Right cardiac atrium (tissue), 5 donors: ENCODE results near the gene FUT1. TPM values are rescaled to one million over a fixed set of nuclear protein-coding genes. Genes with fewer than 3 reads are reported as not detected.

Source experiments
- ATAC-seq, 2 donors: fragments of 200-7000 bp; cut with Tn5 transposase; one replicate each; pipeline versions ENCODE4 v1.8.0 to v1.9.1; 2020; ENCODE audit warnings: moderate library complexity in 2 of 2, mild to moderate bottlenecking in 1 of 2
- DNase-seq, 3 donors: peaks; one replicate each; pipeline ENCODE4 v3.0.0-alpha.2; 2020
- H3K27ac ChIP-seq: one replicate; pipeline ENCODE4 v1.5.1; 2013; ENCODE audit warnings: mild to moderate bottlenecking, low read length, control low read depth, moderate library complexity
- H3K27me3 ChIP-seq: one replicate; pipeline ENCODE4 v1.6.1; 2013; ENCODE audit not compliant: control insufficient read depth, insufficient read depth
- H3K4me1 ChIP-seq: one replicate; pipeline ENCODE4 v1.6.1; 2013; ENCODE audit warnings: low read length; ENCODE audit not compliant: control insufficient read depth, insufficient read depth
- H3K4me3 ChIP-seq: one replicate; pipeline ENCODE4 v1.5.1; 2013; ENCODE audit warnings: low read length, control low read depth
- H3K9me3 ChIP-seq: one replicate; pipeline ENCODE4 v1.6.1; 2013; ENCODE audit warnings: low read length; ENCODE audit not compliant: control insufficient read depth
- WGBS: extraction: QIAGEN DNeasy Blood & Tissue Kit; methylation state at CpG from one replicate; pipeline ENCODE4 v1.1.7; 2013; 5-methylcytosine and 5-hydroxymethylcytosine counted together
- intact Hi-C, 4 donors: fragments of 100-400 bp; cut with DNase I; formaldehyde crosslinking; loops; one replicate each; pipeline versions ENCODE4 v1.11.0 to v1.14.0; 2022 to 2023
- long read RNA-seq, 4 donors: library from polyadenylated mRNA; unstranded; transcript quantifications; one replicate each; pipeline ENCODE4 v2.0.0, GENCODE V29; 2020 to 2021
- polyA plus RNA-seq: library from polyadenylated mRNA; stranded (reverse); fragments of 200-250 nt; gene quantifications from one replicate; pipeline ENCODE4 v1.2.3, GENCODE V29; 2013
- total RNA-seq, 4 donors: library from RNA; stranded (reverse); fragmentation: NEBNext Ultra II Directional; extraction: Animal tissue kit (Norgen Biotek cat#: 25700); gene quantifications; one replicate each; pipeline ENCODE4 v1.2.1, GENCODE V29; 2021
- donor health status: healthy with polysubstance abuse.
- donor health status: DM: no; HTN: yes; CAD: no.
- donor health status: DM: no; HTN: no; CAD: no.
- donor health status: DM: no; HTN: yes; CAD: no; lungs with severe emphysema.
- donor health status: DM: yes; HTN: yes; CAD: no.

The FUT1 gene
- total RNA-seq: 1 to 10 TPM; 2.2 to 4.0 (median 2.6) TPM
- polyA plus RNA-seq: 3.0 TPM
- long read RNA-seq, donor 1, partial matches to known transcripts: 7 of 12 reads
- long read RNA-seq, donor 1, other reads (novel, unspliced or antisense): 4 of 12 reads
- long read RNA-seq, donor 2, partial matches to known transcripts: 2 of 2 reads
- long read RNA-seq, donor 2, other reads (novel, unspliced or antisense): 0 of 2 reads
- long read RNA-seq, donor 3, partial matches to known transcripts: 6 of 6 reads
- long read RNA-seq, donor 3, other reads (novel, unspliced or antisense): 0 of 6 reads
- long read RNA-seq, donor 4, partial matches to known transcripts: 4 of 4 reads
- long read RNA-seq, donor 4, other reads (novel, unspliced or antisense): 0 of 4 reads

- no peaks in the 10 kb centered on the region for H3K27me3 ChIP-seq
- DNase-seq (peak; percentile 81 to 91 (median 89)), ATAC-seq (peak; percentile 89 to 93)
- H3K4me1 ChIP-seq: no peaks in the 10 kb centered on the region
- H3K4me3 ChIP-seq: peak within 1 kb of the TSS; percentile 45
- H3K27ac ChIP-seq: peak within 1 kb of the TSS; percentile 78
- no peaks in the 10 kb centered on the region for H3K9me3 ChIP-seq
- intact Hi-C loops: no loop called here
- WGBS: 2% methylated on average over 73 of the region's 73 CpGs
Observed at GRCh38 chr19:48752496-48753365, at the start of gene FUT1. TSS of gene FUT1 (minus strand) at chr19:48752641. CDS start at chr19:48751281, 1,360 bp downstream.

- H3K9me3 ChIP-seq: no peaks in the 10 kb centered on the region
- ATAC-seq: no peak
- no peaks in the 10 kb centered on the region for H3K27me3 ChIP-seq
- no peaks in the 10 kb centered on the region for H3K4me1 ChIP-seq
- intact Hi-C loops: loop anchor here in 3 of 4 donors (5.0 to 10.0 kb wide), 2 partner anchors 38 to 175 kb away; partner anchors contain the start of gene HSD17B14 (in 2 of the 3)
- H3K4me3 ChIP-seq: no peak overlapping the region
- 92% methylated on average over 44 of the region's 44 CpGs for WGBS
- no peak for DNase-seq
- H3K27ac ChIP-seq: no peak overlapping the region
Observed at GRCh38 chr19:48799358-48800300, 47.2 kb upstream of the FUT1 start.

- H3K27me3 ChIP-seq: no peaks in the 10 kb centered on the region
- intact Hi-C loops: loop anchor here in 3 of 4 donors (5.0 to 10.0 kb wide), 2 partner anchors 38 to 176 kb away; partner anchors contain the start of gene HSD17B14 (in 2 of the 3)
- WGBS: 59% methylated on average over 6 of the region's 6 CpGs
Observed at GRCh38 chr19:48798937-48799336, 46.5 kb upstream of the FUT1 start.

GRCh38 chr19:48797103-48797502 is 44.7 kb upstream of the FUT1 start:
- WGBS: 90% methylated on average over 7 of the region's 7 CpGs
- no peaks in the 10 kb centered on the region for H3K4me1 ChIP-seq
- H3K27me3 ChIP-seq: no peaks in the 10 kb centered on the region
- H3K9me3 ChIP-seq: no peaks in the 10 kb centered on the region
- intact Hi-C loops: loop anchor here (2.0 to 10.0 kb wide), 3 partner anchors 18 to 178 kb away; partner anchors contain the start of gene HSD17B14 (in 2 of the 4)
- no peak for ATAC-seq
- no peak for DNase-seq
- H3K27ac ChIP-seq: no peak overlapping the region
- H3K4me3 ChIP-seq: no peak overlapping the region

More at GRCh38 chr19:48798937-48799336, 46.5 kb upstream of the FUT1 start:
- H3K9me3 ChIP-seq: no peaks in the 10 kb centered on the region
- no peak overlapping the region for H3K27ac ChIP-seq
- H3K4me3 ChIP-seq: no peak overlapping the region
- no peak for ATAC-seq
- H3K4me1 ChIP-seq: no peaks in the 10 kb centered on the region
- DNase-seq: peak in 1 of 3 donors; percentile 27

- H3K27me3 ChIP-seq: no peaks in the 10 kb centered on the region
- H3K4me3 ChIP-seq: no peak overlapping the region
- peak in 1 of 3 donors; percentile 48 for DNase-seq
- 89% methylated on average over 20 of the region's 20 CpGs for WGBS
- no peaks in the 10 kb centered on the region for H3K9me3 ChIP-seq
- no peak for ATAC-seq
- H3K4me1 ChIP-seq: no peaks in the 10 kb centered on the region
- intact Hi-C loops: loop anchor here (2.0 to 10.0 kb wide), 3 partner anchors 18 to 178 kb away; partner anchors contain the start of gene HSD17B14 (in 2 of the 4)
- H3K27ac ChIP-seq: peak overlapping the region; percentile 89
Observed at GRCh38 chr19:48796298-48797083, 44.0 kb upstream of the FUT1 start.

- WGBS: 39% methylated on average over 2 of the region's 2 CpGs
- intact Hi-C loops: loop anchor here (2.0 to 10.0 kb wide), 4 partner anchors 19 to 179 kb away; partner anchors contain the start of gene HSD17B14 (in 4 of the 4)
- peak overlapping the region; percentile 89 for H3K27ac ChIP-seq
- peak; percentile 67 to 77 for ATAC-seq
- H3K4me1 ChIP-seq: no peaks in the 10 kb centered on the region
- H3K9me3 ChIP-seq: no peaks in the 10 kb centered on the region
- H3K27me3 ChIP-seq: no peaks in the 10 kb centered on the region
- peak; percentile 73 to 84 (median 79) for DNase-seq
- H3K4me3 ChIP-seq: no peak overlapping the region
Observed at GRCh38 chr19:48795685-48796070, 43.2 kb upstream of the FUT1 start.

- 2% methylated on average over 38 of the region's 38 CpGs for WGBS
- Histone ChIP-seq H3K4me3 (peak overlapping the region; percentile 61), H3K27ac (peak overlapping the region; percentile 89), H3K27me3 (no peaks in the 10 kb centered on the region), H3K9me3 (no peaks in the 10 kb centered on the region), H3K4me1 (no peaks in the 10 kb centered on the region)
- DNase-seq: peak; percentile 94 to 97 (median 96)
- intact Hi-C loops: loop anchor here (2.0 to 10.0 kb wide), 3 partner anchors 42 to 180 kb away; partner anchors contain the start of gene HSD17B14 (in 4 of the 4)
- ATAC-seq: peak; percentile 98
Observed at GRCh38 chr19:48795055-48795684, 42.7 kb upstream of the FUT1 start.

GRCh38 chr19:48794291-48794690 is 41.9 kb upstream of the FUT1 start:
- no peak for DNase-seq
- WGBS: 80% methylated on average over 6 of the region's 6 CpGs
- intact Hi-C loops: loop anchor here in 3 of 4 donors (2.0 to 10.0 kb wide), 3 partner anchors 43 to 181 kb away; partner anchors contain the start of genes HSD17B14 (in 2 of the 3) and FTL (in 1 of the 3)
- H3K4me3 ChIP-seq: no peak overlapping the region
- H3K4me1 ChIP-seq: no peaks in the 10 kb centered on the region
- no peak overlapping the region for H3K27ac ChIP-seq
- H3K27me3 ChIP-seq: no peaks in the 10 kb centered on the region
- no peaks in the 10 kb centered on the region for H3K9me3 ChIP-seq
- ATAC-seq: no peak

- H3K27ac ChIP-seq: no peak overlapping the region
- H3K4me3 ChIP-seq: no peak overlapping the region
- no peak for ATAC-seq
- no peaks in the 10 kb centered on the region for H3K4me1 ChIP-seq
- DNase-seq: peak in 1 of 3 donors; percentile 11
- H3K27me3 ChIP-seq: no peaks in the 10 kb centered on the region
- H3K9me3 ChIP-seq: no peaks in the 10 kb centered on the region
- intact Hi-C loops: loop anchor here in 3 of 4 donors (5.0 to 10.0 kb wide), 2 partner anchors 174 to 182 kb away; partner anchors contain the start of gene FTL (in 1 of the 3)
- WGBS: 77% methylated on average over 8 of the region's 8 CpGs
Observed at GRCh38 chr19:48793271-48793670, 40.8 kb upstream of the FUT1 start.
